ENCODE results near the gene HSPB3. TPM values are rescaled to one million over a fixed set of nuclear protein-coding genes. Genes with fewer than 3 reads are reported as not detected.
A peak's percentile ranks its signal among the peaks of the same experiment; 100 is the strongest.

The HSPB3 gene
- total and polyA plus RNA-seq, 2 donors from 2014 or later: not detected

GRCh38 chr5:54491326-54491725 lies 35.8 kb downstream of the HSPB3 start:
- Histone ChIP-seq H3K27me3 (ENCODE audit: control insufficient read depth, insufficient read depth, low read length) (no peaks in the 10 kb centered on the region), H3K9me3 (ENCODE audit: control insufficient read depth in 2 of 3, insufficient read depth in 1 of 3, low read length in 3 of 3) (no peaks in the 10 kb centered on the region), H3K4me3 (ENCODE audit: low read length in 3 of 3) (no peak overlapping the region), H3K9ac (ENCODE audit: low read length in 3 of 3) (no peak overlapping the region), H3K4me1 (ENCODE audit: control insufficient read depth in 2 of 3, insufficient read depth in 2 of 3, low read depth in 1 of 3, low read length in 3 of 3) (no peaks in the 10 kb centered on the region), H3K27ac (ENCODE audit: low read depth in 2 of 2, low read length in 2 of 2) (no peak overlapping the region), H3K36me3 (ENCODE audit: control insufficient read depth in 2 of 3, insufficient read depth in 3 of 3, low read length in 3 of 3) (no peaks in the 10 kb centered on the region)
- no peak for TF ChIP-seq CTCF (IDR thresholded peaks at IDR 0.05; ENCODE audit: borderline replicate concordance, extremely low read depth, insufficient read depth)
- FAIRE-seq (no peak), DNase-seq (no peak)
- intact Hi-C loops (cut with DNase I): no loop called here

GRCh38 chr5:54492178-54492577 lies 36.7 kb downstream of the HSPB3 start:
- TF ChIP-seq CTCF (IDR thresholded peaks at IDR 0.05; ENCODE audit: borderline replicate concordance, extremely low read depth, insufficient read depth): no peak
- Histone ChIP-seq H3K36me3 (ENCODE audit: control insufficient read depth in 2 of 3, insufficient read depth in 3 of 3, low read length in 3 of 3) (no peaks in the 10 kb centered on the region), H3K4me3 (ENCODE audit: low read length in 3 of 3) (no peak overlapping the region), H3K4me1 (ENCODE audit: control insufficient read depth in 2 of 3, insufficient read depth in 2 of 3, low read depth in 1 of 3, low read length in 3 of 3) (no peaks in the 10 kb centered on the region), H3K27ac (ENCODE audit: low read depth in 2 of 2, low read length in 2 of 2) (no peak overlapping the region), H3K27me3 (ENCODE audit: control insufficient read depth, insufficient read depth, low read length) (no peaks in the 10 kb centered on the region), H3K9ac (ENCODE audit: low read length in 3 of 3) (no peak overlapping the region), H3K9me3 (ENCODE audit: control insufficient read depth in 2 of 3, insufficient read depth in 1 of 3, low read length in 3 of 3) (no peaks in the 10 kb centered on the region)
- peak in 1 of 5 donors; percentile 27 for DNase-seq
- intact Hi-C loops (cut with DNase I): no loop called here
- FAIRE-seq: no peak

GRCh38 chr5:54495027-54495426 lies 39.5 kb downstream of the HSPB3 start:
- H3K9me3 ChIP-seq (ENCODE audit: control insufficient read depth in 2 of 3, insufficient read depth in 1 of 3, low read length in 3 of 3): no peaks in the 10 kb centered on the region
- no peak overlapping the region for H3K9ac ChIP-seq (ENCODE audit: low read length in 3 of 3)
- FAIRE-seq: no peak
- H3K4me1 ChIP-seq (ENCODE audit: control insufficient read depth in 2 of 3, insufficient read depth in 2 of 3, low read depth in 1 of 3, low read length in 3 of 3): no peaks in the 10 kb centered on the region
- DNase-seq: no peak
- no peak overlapping the region for H3K4me3 ChIP-seq (ENCODE audit: low read length in 3 of 3)
- no peaks in the 10 kb centered on the region for H3K36me3 ChIP-seq (ENCODE audit: control insufficient read depth in 2 of 3, insufficient read depth in 3 of 3, low read length in 3 of 3)
- intact Hi-C loops (cut with DNase I): no loop called here
- no peak overlapping the region for H3K27ac ChIP-seq (ENCODE audit: low read depth in 2 of 2, low read length in 2 of 2)
- H3K27me3 ChIP-seq (ENCODE audit: control insufficient read depth, insufficient read depth, low read length): no peaks in the 10 kb centered on the region
- TF ChIP-seq CTCF (IDR thresholded peaks at IDR 0.05; ENCODE audit: borderline replicate concordance, extremely low read depth, insufficient read depth): no peak

Other genes with a start within 250 kb of the HSPB3 start
- gene ARL15, start 145.1 kb upstream of the HSPB3 start, total RNA-seq: 36.6 TPM
- gene ARL15, start 145.1 kb upstream of the HSPB3 start, polyA plus RNA-seq (ENCODE audit: insufficient read depth, low read depth, low replicate concordance): 21.1 TPM
- gene SNX18, start 62.1 kb downstream of the HSPB3 start, total RNA-seq: 40.5 TPM
- gene SNX18, start 62.1 kb downstream of the HSPB3 start, polyA plus RNA-seq (ENCODE audit: insufficient read depth, low read depth, low replicate concordance): 10.4 TPM

Data from kidney (tissue), 14 donors.